Pancreas (tissue), 10 donors: ENCODE data around the gene RNF114. TPM values are rescaled to one million over a fixed set of nuclear protein-coding genes. Genes with fewer than 3 reads are reported as not detected.

Experiments
- ATAC-seq, 4 donors: fragments of 200-7000 bp; cut with Tn5 transposase; one replicate each; pipeline versions ENCODE4 v1.8.0 to v1.9.1; 2020; ENCODE audit warnings: mild to moderate bottlenecking in 4 of 4, moderate library complexity in 4 of 4
- DNase-seq, 6 donors: peaks; one replicate each; pipeline ENCODE4 v3.0.0-alpha.2; 2020
- FAIRE-seq: peaks from 2 replicates; lab custom pipeline; 2012; peaks lifted over from hg19 to GRCh38; lab: Jason Lieb, UNC
- H3K27ac ChIP-seq, 4 donors: fragments of 200-600 bp; sonication (generic); 1 replicate in 3 of 4; 2 replicates in 1 of 4; pipeline versions ENCODE4 v1.5.0 to v1.8.0; 2020
- H3K27me3 ChIP-seq, 4 donors: fragments of 200-600 bp; one replicate each; pipeline ENCODE4 v1.8.0; 2021
- H3K36me3 ChIP-seq, 3 donors: fragments of 200-600 bp; sonication (generic) in 1 of 3; one replicate each; pipeline versions ENCODE4 v1.5.0 to v1.8.0; 2020 to 2021
- H3K4me1 ChIP-seq, 3 donors: fragments of 200-600 bp; one replicate each; pipeline ENCODE4 v1.8.0; 2021
- H3K4me3 ChIP-seq, 4 donors: fragments of 200-600 bp; sonication (generic) in 2 of 4; one replicate each; pipeline versions ENCODE4 v1.5.0 to v1.8.0; 2020 to 2021
- H3K9me3 ChIP-seq, 4 donors: fragments of 200-600 bp; one replicate each; pipeline ENCODE4 v1.8.0; 2021
- WGBS, 2 donors: extraction: QIAGEN DNeasy Blood & Tissue Kit; methylation state at CpG; one replicate each; pipeline ENCODE4 v1.1.7; 2013; 5-methylcytosine and 5-hydroxymethylcytosine counted together
- intact Hi-C, 3 donors: fragments of 100-400 bp; cut with DNase I; formaldehyde crosslinking; loops; one replicate each; pipeline versions ENCODE4 v1.11.1 to v1.14.2; 2022
- polyA plus RNA-seq, 2 donors: library from polyadenylated mRNA; stranded (reverse); fragments of 200-250 nt; gene quantifications; one replicate each; pipeline ENCODE4 v1.2.3, GENCODE V29; 2013
- total RNA-seq, 6 donors: library from RNA; stranded (reverse); fragmentation: NEBNext Ultra II Directional in 4 of 6; extraction: Animal tissue kit (Norgen Biotek cat#: 25700) in 4 of 6; gene quantifications; one replicate each; pipeline versions ENCODE4 v1.2.1 to v1.2.4, GENCODE V29; 2021 to 2023
- TF ChIP-seq, protein P1 (sequence below), 4 donors: fragments of 200-600 bp; sonication (generic) in 3 of 4; IDR thresholded peaks; one replicate each; pipeline versions ENCODE4 v1.5.0 to v1.8.0; 2021; ENCODE audit warnings: antibody characterized with exemption in 4 of 4
- donor health status: healthy with polysubstance abuse.
- donor health status: DM: no; HTN: no; CAD: no; lungs with moderate emphysema.
- donor health status: DM: no; HTN: no; CAD: no.
- donor health status: control.
- donor health status: control.
- donor health status: Bipolar disorder and iron deficiency.
- donor health status: DM: yes; HTN: yes; CAD: no.
- donor health status: DM: no; HTN: no; CAD: no.
- donor health status: DM: no; HTN: no; CAD: no.
- donor health status: DM: yes; HTN: yes; CAD: no.

RNF114 gene, protein sequence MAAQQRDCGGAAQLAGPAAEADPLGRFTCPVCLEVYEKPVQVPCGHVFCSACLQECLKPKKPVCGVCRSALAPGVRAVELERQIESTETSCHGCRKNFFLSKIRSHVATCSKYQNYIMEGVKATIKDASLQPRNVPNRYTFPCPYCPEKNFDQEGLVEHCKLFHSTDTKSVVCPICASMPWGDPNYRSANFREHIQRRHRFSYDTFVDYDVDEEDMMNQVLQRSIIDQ
- total RNA-seq (10 to 100 TPM; 37.1 to 61.9 (median 47.0) TPM), polyA plus RNA-seq (10 to 100 TPM; 33.3 to 41.2 TPM)

DNA sequence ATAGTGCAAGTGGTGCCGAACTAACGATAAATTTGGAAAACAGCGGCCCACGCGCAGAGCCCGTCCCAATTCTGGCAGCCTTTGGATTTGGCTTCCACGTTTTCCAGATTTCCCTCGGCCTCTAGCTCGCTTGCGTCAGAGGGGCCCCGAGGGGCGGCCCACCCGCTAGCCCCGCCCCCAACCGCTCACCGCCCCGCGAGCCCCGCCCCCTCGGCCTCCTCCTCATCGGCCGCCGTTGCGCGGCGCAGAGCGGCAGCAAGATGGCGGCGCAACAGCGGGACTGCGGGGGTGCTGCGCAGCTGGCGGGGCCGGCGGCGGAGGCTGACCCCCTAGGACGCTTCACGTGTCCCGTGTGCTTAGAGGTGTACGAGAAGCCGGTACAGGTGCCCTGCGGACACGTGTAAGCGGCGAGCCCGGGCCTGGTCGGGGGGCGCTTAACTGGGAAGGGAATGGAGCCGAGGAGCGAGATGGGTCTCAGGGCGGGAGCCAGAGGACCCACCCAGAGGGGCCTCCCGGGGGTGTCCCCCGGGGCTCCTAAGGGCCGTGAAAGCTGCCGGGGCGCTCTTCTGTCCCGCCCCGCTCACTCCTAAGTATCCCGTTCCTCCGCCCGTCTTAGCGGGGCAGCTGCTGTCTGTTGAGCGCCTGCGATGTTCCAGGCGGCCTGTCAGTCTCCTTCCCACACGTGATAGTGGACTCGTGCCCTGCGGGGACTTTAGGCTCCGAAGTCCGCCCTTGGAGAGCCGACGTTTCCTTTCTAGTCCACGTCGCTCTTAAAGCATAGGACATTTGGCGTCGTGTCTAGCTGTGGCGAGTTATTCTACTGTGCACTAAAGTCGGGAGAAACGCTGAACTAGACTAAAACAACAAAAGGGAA, at the start of gene RNF114:
Gene RNF114, plus strand, starts transcription at position 245 of the 874 bp plus-strand sequence. Its CDS starts 16 bp downstream, at position 261.
- ATAC-seq (peak; percentile 92 to 97 (median 94)), DNase-seq (peak; percentile 87 to 96 (median 94)), FAIRE-seq (no peak)
- Histone ChIP-seq H3K4me3 (peak within 1 kb of the TSS; percentile 86 to 99 (median 98)), H3K36me3 (peaks cover 0 to 2% (median under 1%) of the 10 kb centered on the region in 3 donors), H3K9me3 (no peaks in the 10 kb centered on the region), H3K4me1 (peaks cover 10 to 21% (median 13%) of the 10 kb centered on the region in 3 donors), H3K27ac (peak within 1 kb of the TSS; percentile 82 to 90 (median 87)), H3K27me3 (no peaks in the 10 kb centered on the region)
- intact Hi-C loops = no loop called here
- WGBS, 2 donors = 0 to 1% methylated on average over 77 to 79 of the region's 79 CpGs
- TF ChIP-seq, protein P1, sequence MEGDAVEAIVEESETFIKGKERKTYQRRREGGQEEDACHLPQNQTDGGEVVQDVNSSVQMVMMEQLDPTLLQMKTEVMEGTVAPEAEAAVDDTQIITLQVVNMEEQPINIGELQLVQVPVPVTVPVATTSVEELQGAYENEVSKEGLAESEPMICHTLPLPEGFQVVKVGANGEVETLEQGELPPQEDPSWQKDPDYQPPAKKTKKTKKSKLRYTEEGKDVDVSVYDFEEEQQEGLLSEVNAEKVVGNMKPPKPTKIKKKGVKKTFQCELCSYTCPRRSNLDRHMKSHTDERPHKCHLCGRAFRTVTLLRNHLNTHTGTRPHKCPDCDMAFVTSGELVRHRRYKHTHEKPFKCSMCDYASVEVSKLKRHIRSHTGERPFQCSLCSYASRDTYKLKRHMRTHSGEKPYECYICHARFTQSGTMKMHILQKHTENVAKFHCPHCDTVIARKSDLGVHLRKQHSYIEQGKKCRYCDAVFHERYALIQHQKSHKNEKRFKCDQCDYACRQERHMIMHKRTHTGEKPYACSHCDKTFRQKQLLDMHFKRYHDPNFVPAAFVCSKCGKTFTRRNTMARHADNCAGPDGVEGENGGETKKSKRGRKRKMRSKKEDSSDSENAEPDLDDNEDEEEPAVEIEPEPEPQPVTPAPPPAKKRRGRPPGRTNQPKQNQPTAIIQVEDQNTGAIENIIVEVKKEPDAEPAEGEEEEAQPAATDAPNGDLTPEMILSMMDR (IDR thresholded peaks at IDR 0.05) = no peak

DNA sequence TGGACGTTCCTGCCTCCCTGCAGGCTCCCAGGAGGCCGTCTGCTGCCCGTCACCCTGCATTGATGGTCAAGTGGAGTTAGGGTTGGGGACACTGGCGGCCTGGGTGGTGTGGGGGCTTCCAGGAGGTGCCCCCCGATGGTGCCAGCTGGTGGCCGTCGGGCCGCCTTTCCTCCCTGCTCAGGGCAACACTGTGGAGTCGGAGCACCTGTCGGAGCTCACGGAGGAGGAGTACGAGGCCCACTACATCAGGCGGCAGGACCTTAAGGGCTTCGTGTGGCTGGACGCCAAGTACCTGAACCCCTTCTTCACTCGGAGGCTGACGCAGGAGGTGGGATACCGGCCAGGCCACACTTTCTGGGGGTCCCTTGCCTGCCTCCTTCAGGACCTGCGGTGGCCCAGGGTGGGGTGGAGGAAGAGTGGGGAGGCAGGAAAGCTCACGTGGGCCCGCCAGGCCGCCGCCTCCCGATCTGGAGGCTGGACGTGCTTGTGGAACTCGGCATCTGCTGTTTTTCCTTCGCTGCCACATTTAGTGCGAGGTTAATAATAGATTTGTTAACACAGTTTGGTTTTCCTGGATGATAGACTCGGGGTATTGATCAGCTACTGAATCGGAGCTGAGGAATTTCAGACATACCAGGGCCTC, 49.5 kb upstream of the RNF114 start:
- DNase-seq (no peak), FAIRE-seq (no peak), ATAC-seq (peak in 2 of 4 donors; percentile 3 to 10)
- Histone ChIP-seq H3K36me3 (peaks cover 0 to 19% (median 0%) of the 10 kb centered on the region in 3 donors), H3K27ac (peak overlapping the region in 2 of 4 donors; percentile 28 to 41), H3K4me3 (no peak overlapping the region), H3K27me3 (no peaks in the 10 kb centered on the region), H3K4me1 (peaks cover 14 to 19% (median 17%) of the 10 kb centered on the region in 3 donors), H3K9me3 (no peaks in the 10 kb centered on the region)
- intact Hi-C loops = no loop called here
- TF ChIP-seq, protein P1 (IDR thresholded peaks at IDR 0.05) = no peak
- 51 to 59% methylated on average over 30 of the region's 30 CpGs for WGBS, 2 donors

DNA sequence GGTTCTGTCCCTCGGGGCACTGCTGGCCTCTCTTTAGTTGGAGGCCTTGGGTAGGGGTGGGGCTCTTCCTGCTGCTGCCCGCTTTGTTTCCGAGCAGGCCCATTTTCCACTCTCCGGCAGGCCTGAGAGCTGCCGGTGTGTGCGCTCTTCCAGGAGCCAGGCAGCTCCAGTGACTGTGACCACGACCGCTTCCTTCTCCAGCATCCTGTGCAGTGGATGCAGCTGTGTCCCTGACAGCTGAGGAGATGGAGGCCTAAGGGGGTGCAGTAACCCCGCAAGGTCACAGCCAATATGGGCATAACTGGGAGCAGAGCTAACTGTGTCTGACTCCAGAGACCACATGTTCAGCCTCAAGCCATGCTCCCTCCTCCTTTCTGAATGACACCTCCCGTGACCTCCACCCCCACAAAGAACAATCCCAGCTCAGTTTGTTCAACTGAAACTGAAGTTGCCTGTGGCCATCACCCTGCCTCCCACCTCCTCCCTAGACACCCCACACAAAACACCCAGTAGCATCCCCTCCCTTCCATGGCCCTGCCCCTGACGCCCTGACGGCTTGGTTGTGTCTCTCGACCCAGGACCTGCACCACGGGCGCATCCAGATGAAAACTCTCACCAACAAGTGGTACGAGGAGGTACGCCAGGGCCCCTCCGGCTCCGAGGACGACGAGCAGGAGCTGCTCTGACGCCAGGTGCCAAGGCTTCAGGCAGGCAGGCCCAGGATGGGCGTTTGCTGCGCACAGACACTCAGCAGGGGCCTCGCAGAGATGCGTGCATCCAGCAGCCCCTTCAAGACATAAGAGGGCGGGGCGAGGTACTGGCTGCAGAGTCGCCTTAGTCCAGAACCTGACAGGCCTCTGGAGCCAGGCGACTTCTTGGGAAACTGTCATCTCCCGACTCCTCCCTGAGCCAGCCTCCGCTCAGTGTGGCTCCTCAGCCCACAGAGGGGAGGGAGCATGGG, 48.7 kb upstream of the RNF114 start:
- ATAC-seq = peak in 3 of 4 donors; percentile 2 to 9 (median 4)
- H3K9me3 ChIP-seq = no peaks in the 10 kb centered on the region
- H3K4me1 ChIP-seq = peaks cover 14 to 19% (median 17%) of the 10 kb centered on the region in 3 donors
- 81% methylated on average over 32 of the region's 32 CpGs for WGBS, 2 donors
- FAIRE-seq = no peak
- peaks cover 0 to 19% (median 0%) of the 10 kb centered on the region in 3 donors for H3K36me3 ChIP-seq
- DNase-seq = peak in 1 of 6 donors; percentile 57
- intact Hi-C loops = no loop called here
- no peak overlapping the region for H3K4me3 ChIP-seq
- H3K27me3 ChIP-seq = no peaks in the 10 kb centered on the region
- H3K27ac ChIP-seq = peak overlapping the region in 2 of 4 donors; percentile 28 to 41
- TF ChIP-seq, protein P1 (IDR thresholded peaks at IDR 0.05) = no peak
